Neural progenitor cell (in vitro differentiated cells): ENCODE data around the gene KLF16. TPM values are rescaled to one million over a fixed set of nuclear protein-coding genes. Genes with fewer than 3 reads are reported as not detected.

Experiments
- DNase-seq: peaks from one replicate; pipeline ENCODE4 v3.0.0-alpha.2; 2016; ENCODE audit warnings: low spot score
- H2AFZ ChIP-seq: fragments of 200-600 bp; sonication (generic); replicated peaks from 2 replicates; pipeline ENCODE4 v1.6.1; 2016; ENCODE audit warnings: antibody characterized with exemption
- H3F3A ChIP-seq: fragments of 200-600 bp; sonication (generic); 2 replicates; pipeline ENCODE4 v1.6.1; 2016; ENCODE audit warnings: antibody characterized with exemption, low read depth
- H3K27ac ChIP-seq: fragments of 200-600 bp; sonication (generic); 2 replicates; pipeline ENCODE4 v1.5.1; 2016; ENCODE audit warnings: mild to moderate bottlenecking
- H3K27me3 ChIP-seq: fragments of 200-600 bp; sonication (generic); 2 replicates; pipeline ENCODE4 v1.6.1; 2016; ENCODE audit warnings: mild to moderate bottlenecking, moderate library complexity
- H3K36me3 ChIP-seq: fragments of 200-600 bp; sonication (generic); 2 replicates; pipeline ENCODE4 v1.5.1; 2016
- H3K4me1 ChIP-seq: fragments of 200-600 bp; sonication (generic); 2 replicates; pipeline ENCODE4 v1.6.1; 2016; ENCODE audit warnings: mixed run types
- H3K4me2 ChIP-seq: fragments of 200-600 bp; sonication (generic); 2 replicates; pipeline ENCODE4 v1.6.1; 2016
- H3K4me3 ChIP-seq: fragments of 200-600 bp; sonication (generic); 2 replicates; pipeline ENCODE4 v1.5.1; 2016
- H3K79me2 ChIP-seq: fragments of 200-600 bp; sonication (generic); 2 replicates; pipeline ENCODE4 v1.6.1; 2016; ENCODE audit warnings: low read depth
- H3K9ac ChIP-seq: fragments of 200-600 bp; sonication (generic); 2 replicates; pipeline ENCODE4 v1.6.1; 2016
- H3K9me3 ChIP-seq: fragments of 200-600 bp; sonication (generic); 2 replicates; pipeline ENCODE4 v1.5.1; 2016; ENCODE audit warnings: low read depth
- H4K20me1 ChIP-seq: fragments of 200-600 bp; sonication (generic); 2 replicates; pipeline ENCODE4 v1.6.1; 2016; ENCODE audit warnings: low read depth
- H3K27ac Mint-ChIP-seq: 3 replicates; pipeline ENCODE4 v1.8.0; 2021; ENCODE audit warnings: mixed read lengths
- H3K27me3 Mint-ChIP-seq: 2 replicates; pipeline ENCODE4 v1.8.0; 2022; ENCODE audit warnings: low read depth, mild to moderate bottlenecking, inconsistent platforms, moderate library complexity, mixed read lengths; ENCODE audit not compliant: insufficient read depth
- H3K36me3 Mint-ChIP-seq: 3 replicates; pipeline ENCODE4 v1.8.0; 2021; ENCODE audit warnings: mixed read lengths
- H3K4me1 Mint-ChIP-seq: 3 replicates; pipeline ENCODE4 v1.8.0; 2021; ENCODE audit warnings: mixed read lengths
- H3K4me3 Mint-ChIP-seq: 3 replicates; pipeline ENCODE4 v1.8.0; 2021; ENCODE audit warnings: mild to moderate bottlenecking, moderate library complexity, mixed read lengths
- H3K9me3 Mint-ChIP-seq: 3 replicates; pipeline ENCODE4 v1.8.0; 2020; ENCODE audit warnings: mixed read lengths
- EZH2 ChIP-seq: fragments of 200-600 bp; sonication (generic); IDR thresholded peaks from 2 replicates; pipeline ENCODE4 v1.6.1; 2017; ENCODE audit warnings: antibody characterized with exemption, mild to moderate bottlenecking, moderate library complexity
- EZH2phosphoT487 ChIP-seq: fragments of 200-600 bp; sonication (generic); IDR thresholded peaks from 2 replicates; pipeline ENCODE4 v1.6.1; 2017; ENCODE audit warnings: antibody characterized with exemption
- total RNA-seq: library from RNA; depleted of rRNA; stranded (reverse); fragments of >200 nt; gene quantifications from 2 replicates; pipeline ENCODE4 v1.2.3, GENCODE V29; 2015; ENCODE audit warnings: low replicate concordance
- TF ChIP-seq, protein P1 (sequence below): fragments of 200-600 bp; sonication (generic); IDR thresholded peaks from 2 replicates; pipeline ENCODE4 v1.5.1; 2017; ENCODE audit warnings: antibody characterized with exemption, mild to moderate bottlenecking

Gene KLF16
- total RNA-seq, 1 donor from 2014 or later: 1.0 TPM

DNA sequence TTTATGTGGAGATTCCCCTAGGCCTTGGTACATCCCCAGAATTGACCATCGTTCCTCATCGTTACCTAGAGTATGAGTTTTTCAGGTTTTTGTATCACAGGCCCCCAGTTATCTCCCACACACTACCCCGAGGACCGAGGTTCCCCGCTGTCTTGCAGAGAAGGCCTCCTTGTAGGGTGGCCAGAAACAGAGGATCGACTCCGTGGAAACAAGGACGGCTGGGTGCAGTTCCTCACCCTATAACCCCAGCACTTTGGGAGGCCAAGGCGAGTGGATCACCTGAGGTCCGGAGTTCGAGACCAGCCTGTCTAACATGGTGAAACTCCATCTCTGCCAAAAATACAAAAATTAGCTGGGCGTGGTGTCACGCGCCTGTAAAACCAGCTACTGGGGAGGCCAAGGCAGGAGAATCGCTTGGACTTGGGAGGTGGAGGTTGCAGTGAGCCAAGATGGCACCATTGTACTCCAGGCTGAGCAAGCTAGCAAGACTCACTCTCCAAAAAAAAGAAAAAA lies 42.5 kb upstream of the KLF16 start:
- Histone ChIP-seq H3F3A (peaks cover 23% of the 10 kb centered on the region), H3K4me1 (peaks cover 13% of the 10 kb centered on the region), H2AFZ (no peak overlapping the region), H3K79me2 (peaks cover 54% of the 10 kb centered on the region), H3K9me3 (no peaks in the 10 kb centered on the region), H3K4me2 (peak overlapping the region; percentile 76), H4K20me1 (peaks cover 49% of the 10 kb centered on the region), H3K27me3 (no peaks in the 10 kb centered on the region), H3K36me3 (no peaks in the 10 kb centered on the region), H3K9ac (peak overlapping the region; percentile 25), H3K27ac (no peak overlapping the region), H3K4me3 (peak overlapping the region; percentile 65)
- H3K27ac Mint-ChIP-seq: peak overlapping the region; percentile 82
- peaks cover 27% of the 10 kb centered on the region for H3K4me1 Mint-ChIP-seq
- TF ChIP-seq EZH2 (no peak), EZH2phosphoT487 (no peak)
- TF ChIP-seq, protein P1, sequence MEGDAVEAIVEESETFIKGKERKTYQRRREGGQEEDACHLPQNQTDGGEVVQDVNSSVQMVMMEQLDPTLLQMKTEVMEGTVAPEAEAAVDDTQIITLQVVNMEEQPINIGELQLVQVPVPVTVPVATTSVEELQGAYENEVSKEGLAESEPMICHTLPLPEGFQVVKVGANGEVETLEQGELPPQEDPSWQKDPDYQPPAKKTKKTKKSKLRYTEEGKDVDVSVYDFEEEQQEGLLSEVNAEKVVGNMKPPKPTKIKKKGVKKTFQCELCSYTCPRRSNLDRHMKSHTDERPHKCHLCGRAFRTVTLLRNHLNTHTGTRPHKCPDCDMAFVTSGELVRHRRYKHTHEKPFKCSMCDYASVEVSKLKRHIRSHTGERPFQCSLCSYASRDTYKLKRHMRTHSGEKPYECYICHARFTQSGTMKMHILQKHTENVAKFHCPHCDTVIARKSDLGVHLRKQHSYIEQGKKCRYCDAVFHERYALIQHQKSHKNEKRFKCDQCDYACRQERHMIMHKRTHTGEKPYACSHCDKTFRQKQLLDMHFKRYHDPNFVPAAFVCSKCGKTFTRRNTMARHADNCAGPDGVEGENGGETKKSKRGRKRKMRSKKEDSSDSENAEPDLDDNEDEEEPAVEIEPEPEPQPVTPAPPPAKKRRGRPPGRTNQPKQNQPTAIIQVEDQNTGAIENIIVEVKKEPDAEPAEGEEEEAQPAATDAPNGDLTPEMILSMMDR: no peak
- H3K9me3 Mint-ChIP-seq: no peaks in the 10 kb centered on the region
- DNase-seq: no peak
- H3K36me3 Mint-ChIP-seq: peaks cover 4% of the 10 kb centered on the region
- peaks cover 6% of the 10 kb centered on the region for H3K27me3 Mint-ChIP-seq
- H3K4me3 Mint-ChIP-seq: peak overlapping the region; percentile 92

DNA sequence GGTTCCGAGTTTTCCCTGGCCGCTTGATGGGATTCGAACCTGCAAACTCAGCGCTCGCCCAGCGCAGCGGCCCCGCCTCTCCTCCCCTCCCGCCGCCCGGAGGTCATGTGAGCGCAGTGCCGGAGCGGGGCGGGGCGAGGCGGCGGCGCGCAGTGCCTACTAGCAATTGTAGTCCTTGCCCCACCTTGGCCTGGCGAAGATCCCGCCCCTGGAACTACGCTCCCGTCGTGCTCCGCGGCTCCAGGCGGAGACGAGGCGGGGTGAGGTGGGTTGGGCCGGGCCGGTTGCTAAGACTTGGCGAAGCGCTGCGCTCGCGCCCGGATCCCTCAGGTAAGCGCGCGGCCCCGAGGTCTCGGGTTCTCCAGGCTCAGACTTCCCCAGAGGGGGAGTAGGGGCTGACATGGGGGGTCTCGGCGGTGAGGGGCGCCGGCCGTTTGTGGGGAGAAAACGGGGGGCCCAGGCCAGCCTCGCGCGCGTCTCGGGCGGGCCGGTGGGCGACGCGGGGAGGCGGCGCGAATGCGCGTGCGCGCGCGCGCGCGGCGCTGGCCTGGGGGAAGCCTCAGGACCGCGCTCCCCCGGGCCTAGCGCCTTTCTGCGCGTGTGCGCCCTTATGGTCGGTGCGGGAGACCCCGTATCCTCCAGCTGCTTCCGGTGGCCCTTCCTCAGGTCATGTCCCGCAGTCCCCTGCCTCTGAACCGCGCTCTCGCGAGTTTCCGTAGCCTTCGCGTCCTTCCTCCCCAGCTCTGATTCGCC lies 41.9 kb upstream of the KLF16 start, which contains the start of the genes ADAT3 and SCAMP4:
Gene ADAT3 (plus strand): TSS at position 290 of the 753 bp plus-strand sequence. CDS start 6,649 bp downstream, outside the sequence.
Gene SCAMP4 (plus strand): TSS at position 290 of the 753 bp plus-strand sequence. CDS start 9,621 bp downstream, outside the sequence.
- H3K9me3 Mint-ChIP-seq: no peaks in the 10 kb centered on the region
- H3K36me3 Mint-ChIP-seq: peaks cover 3% of the 10 kb centered on the region
- peak within 1 kb of the TSS; percentile 25 for H3K9ac ChIP-seq
- H4K20me1 ChIP-seq: peaks cover 45% of the 10 kb centered on the region
- peak within 1 kb of the TSS; percentile 99 for H3K27ac Mint-ChIP-seq
- H3K79me2 ChIP-seq: peaks cover 47% of the 10 kb centered on the region
- H3K4me1 Mint-ChIP-seq: peaks cover 27% of the 10 kb centered on the region
- peak within 1 kb of the TSS; percentile 64 for H3K27ac ChIP-seq
- TF ChIP-seq EZH2: no peak
- no peak for TF ChIP-seq EZH2phosphoT487
- TF ChIP-seq, protein P1: no peak
- H3K4me3 Mint-ChIP-seq: peak within 1 kb of the TSS; percentile 92
- peak within 1 kb of the TSS; percentile 65 for H3K4me3 ChIP-seq
- H3K9me3 ChIP-seq: no peaks in the 10 kb centered on the region
- H3K4me1 ChIP-seq: peaks cover 13% of the 10 kb centered on the region
- H3K27me3 ChIP-seq: no peaks in the 10 kb centered on the region
- peak within 1 kb of the TSS; percentile 86 for H2AFZ ChIP-seq
- no peaks in the 10 kb centered on the region for H3K36me3 ChIP-seq
- H3F3A ChIP-seq: peaks cover 23% of the 10 kb centered on the region
- DNase-seq: peak; percentile 99
- peak within 1 kb of the TSS; percentile 76 for H3K4me2 ChIP-seq
- peaks cover 6% of the 10 kb centered on the region for H3K27me3 Mint-ChIP-seq

DNA sequence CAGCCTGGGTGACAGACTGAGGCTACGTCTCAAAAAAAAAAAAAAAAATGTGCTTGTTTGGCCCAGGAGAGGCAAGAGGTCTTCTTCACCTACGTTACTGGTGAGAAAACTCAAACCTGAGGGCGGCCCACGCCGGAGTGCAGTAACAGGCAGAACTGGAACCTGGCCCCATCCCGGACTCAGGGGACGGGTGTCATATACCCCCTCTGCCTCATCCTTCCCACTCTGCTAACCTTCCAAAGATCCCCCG lies 41.4 kb upstream of the KLF16 start:
- peaks cover 23% of the 10 kb centered on the region for H3F3A ChIP-seq
- no peak overlapping the region for H3K27ac ChIP-seq
- no peaks in the 10 kb centered on the region for H3K36me3 ChIP-seq
- no peaks in the 10 kb centered on the region for H3K9me3 ChIP-seq
- H3K9me3 Mint-ChIP-seq: no peaks in the 10 kb centered on the region
- peak overlapping the region; percentile 86 for H2AFZ ChIP-seq
- no peaks in the 10 kb centered on the region for H3K27me3 ChIP-seq
- peaks cover 40% of the 10 kb centered on the region for H4K20me1 ChIP-seq
- peak overlapping the region; percentile 46 for H3K4me2 ChIP-seq
- peak overlapping the region; percentile 20 for H3K4me3 ChIP-seq
- H3K4me1 Mint-ChIP-seq: peaks cover 23% of the 10 kb centered on the region
- DNase-seq: no peak
- H3K36me3 Mint-ChIP-seq: peaks cover 2% of the 10 kb centered on the region
- peak overlapping the region; percentile 82 for H3K4me3 Mint-ChIP-seq
- TF ChIP-seq, protein P1: no peak
- no peak for TF ChIP-seq EZH2
- H3K79me2 ChIP-seq: peaks cover 42% of the 10 kb centered on the region
- H3K4me1 ChIP-seq: peaks cover 13% of the 10 kb centered on the region
- H3K9ac ChIP-seq: no peak overlapping the region
- H3K27me3 Mint-ChIP-seq: peaks cover 4% of the 10 kb centered on the region
- peak overlapping the region; percentile 99 for H3K27ac Mint-ChIP-seq
